HG03066 (cell line): ENCODE results near the gene FYCO1.
A peak's percentile ranks its signal among the peaks of the same experiment; 100 is the strongest.

ENCODE experiments used
- ATAC-seq: cut with Tn5 transposase; IDR thresholded peaks from one replicate; pipeline ENCODE4 v1.9.1; 2021; ENCODE audit warnings: low read depth; ENCODE audit not compliant: unreplicated experiment

Gene FYCO1

DNA sequence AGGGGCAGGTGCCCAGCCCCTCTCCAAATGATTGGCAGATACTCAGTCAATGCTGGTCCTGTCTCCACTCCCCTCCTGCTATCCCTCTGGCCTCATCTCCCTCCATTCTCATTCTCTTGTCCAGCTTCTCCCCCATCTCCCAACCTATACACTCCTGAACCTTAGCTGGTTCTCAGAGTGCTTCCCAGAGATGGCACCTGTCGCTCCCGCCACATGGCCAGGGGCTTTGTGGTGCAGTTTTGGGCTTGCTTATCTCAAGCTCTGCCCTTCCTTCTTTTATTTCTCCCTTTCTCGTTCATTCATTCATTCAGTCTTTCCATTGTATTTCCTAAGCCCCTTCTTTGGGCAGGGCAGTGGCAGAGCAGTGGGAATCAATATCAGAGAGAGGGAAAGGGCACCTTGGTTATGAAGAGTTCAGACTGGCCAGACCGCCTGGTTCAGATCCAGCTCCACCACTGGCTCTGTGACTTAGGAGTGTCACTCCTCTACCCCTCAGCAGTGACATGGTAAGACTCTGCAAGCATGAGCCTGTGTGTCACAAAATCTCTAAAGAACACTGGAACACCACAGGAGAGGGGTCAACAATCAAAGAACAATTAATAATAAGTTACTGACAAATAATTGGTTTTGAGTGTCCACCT lies 72.6 kb downstream of the FYCO1 start:
- no peak for ATAC-seq

DNA sequence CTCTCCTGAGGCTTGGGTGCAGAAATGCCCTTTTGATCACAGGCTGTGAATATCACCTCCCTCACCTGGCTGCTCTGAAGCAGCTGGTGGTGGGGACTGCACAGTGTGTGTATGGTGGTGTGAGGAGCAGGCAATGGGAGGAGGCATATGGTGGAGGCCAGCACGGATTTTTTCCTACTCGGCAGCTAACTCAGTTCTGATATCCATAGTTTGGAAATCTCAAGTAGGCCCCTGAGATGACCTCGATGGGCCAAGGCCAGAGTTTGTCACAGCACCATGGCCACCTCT lies 73.6 kb downstream of the FYCO1 start:
- ATAC-seq, result no peak

DNA sequence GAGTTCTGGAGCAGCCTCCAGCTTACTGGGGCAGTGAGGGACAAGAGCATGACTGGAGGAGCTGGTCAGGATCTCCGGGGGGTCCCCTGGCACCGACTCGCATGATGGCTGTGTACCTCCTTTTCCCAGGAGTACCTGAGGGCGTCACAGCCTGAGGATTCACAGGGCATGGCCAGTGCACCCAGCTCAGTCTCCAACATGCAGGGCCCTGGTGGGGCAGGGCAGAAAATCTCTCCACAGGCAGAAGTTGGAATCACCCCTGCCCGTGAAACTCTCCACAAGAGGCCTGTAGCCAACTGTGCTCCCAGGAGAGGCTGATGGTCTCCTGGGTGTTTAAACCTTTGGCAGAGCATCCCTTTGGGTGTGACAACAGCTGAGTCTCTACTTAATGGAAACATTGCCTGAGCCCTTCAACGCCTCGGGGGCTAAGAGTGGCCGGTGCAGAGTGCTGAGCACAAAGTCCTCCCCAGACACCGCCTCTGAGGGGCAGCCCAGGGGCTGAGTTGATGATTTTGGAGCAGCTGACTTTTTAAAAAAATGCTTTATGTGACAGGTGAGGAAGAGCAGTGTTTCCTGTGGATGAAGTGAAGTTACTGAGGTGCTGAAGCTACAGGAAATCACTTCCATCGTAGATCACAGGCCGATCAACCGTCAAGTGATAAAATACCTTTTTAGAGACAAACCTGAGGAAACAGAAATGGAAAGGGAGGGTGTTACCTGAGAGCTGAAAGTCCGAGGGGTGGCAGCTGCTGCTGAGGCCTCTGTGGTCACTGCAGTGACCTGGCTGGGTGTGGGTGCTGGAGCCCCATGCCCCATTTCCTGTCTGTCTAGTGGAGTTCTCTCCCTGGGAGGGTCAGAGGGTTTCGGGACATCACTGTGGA lies 74.2 kb downstream of the FYCO1 start:
- ATAC-seq, result no peak

DNA sequence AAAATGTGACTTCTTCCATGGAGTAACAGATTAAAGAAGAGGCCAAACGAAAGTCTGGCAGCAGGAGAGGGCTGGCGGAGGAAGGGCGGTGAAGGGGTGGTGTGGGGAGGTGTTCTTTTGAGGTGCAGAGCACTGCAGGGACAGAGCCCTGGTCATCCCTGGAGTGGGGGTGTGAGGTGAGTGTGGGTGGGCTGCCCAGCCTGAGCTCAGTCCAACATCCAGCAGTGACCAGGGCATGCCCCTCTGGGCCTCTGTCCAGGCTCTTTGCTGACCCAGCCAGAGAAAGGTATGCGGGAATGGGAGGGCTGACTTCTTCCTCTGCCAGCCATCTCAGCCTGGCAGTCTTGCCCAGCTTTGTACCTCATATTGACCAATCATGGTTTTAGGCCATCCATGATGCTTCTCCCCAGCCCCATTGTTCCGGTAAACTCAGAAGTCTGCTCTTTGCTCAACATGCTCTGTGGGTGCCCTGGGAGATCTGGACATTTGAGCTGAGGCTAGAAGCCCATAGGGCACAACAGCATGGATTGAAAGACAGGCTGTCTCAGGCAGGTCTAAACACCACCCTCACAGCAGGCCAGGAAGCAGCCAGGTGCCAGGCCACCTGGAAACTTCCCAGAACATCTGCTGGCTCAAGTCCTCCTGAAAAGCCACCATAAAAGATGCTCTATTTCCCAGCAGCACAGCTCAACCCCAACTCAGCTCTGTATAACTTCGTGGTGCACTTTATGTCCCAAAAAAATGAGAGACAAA lies 78.3 kb downstream of the FYCO1 start:
- no peak for ATAC-seq

DNA sequence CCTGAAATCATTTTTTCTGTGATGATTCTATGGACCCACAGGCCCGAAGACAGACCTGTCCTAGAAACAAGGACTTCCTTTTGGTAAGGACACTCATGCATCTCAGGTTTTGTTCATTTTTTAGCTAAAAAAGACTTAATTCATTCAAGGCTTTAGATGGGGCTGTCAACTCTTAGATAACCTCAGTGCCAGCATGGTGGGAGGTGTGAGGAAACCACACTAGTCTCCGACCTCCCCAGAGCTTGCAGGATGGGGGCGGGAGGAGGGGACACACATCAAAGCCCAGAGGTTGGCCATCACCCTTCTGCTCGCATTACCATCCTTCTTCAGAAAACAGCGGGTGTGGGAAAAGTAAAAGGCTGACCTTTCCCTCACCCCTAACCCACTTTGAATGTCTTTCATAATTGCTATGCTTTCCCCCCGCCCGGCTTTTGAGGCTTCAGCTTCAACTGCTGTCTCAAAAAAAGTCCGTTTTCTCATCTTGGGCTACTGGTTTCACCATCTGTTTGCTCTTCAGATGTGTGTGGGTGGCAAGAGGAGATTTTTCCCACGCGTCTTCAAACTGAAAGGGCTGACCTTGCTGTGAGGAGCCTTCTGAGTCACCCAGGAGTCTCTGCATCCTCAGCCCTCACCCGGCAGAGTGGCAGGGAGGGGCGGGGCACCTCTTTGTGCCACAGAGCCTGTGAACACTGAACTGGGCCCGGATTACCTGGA lies 79.9 kb downstream of the FYCO1 start:
- peak; percentile 86 for ATAC-seq

DNA sequence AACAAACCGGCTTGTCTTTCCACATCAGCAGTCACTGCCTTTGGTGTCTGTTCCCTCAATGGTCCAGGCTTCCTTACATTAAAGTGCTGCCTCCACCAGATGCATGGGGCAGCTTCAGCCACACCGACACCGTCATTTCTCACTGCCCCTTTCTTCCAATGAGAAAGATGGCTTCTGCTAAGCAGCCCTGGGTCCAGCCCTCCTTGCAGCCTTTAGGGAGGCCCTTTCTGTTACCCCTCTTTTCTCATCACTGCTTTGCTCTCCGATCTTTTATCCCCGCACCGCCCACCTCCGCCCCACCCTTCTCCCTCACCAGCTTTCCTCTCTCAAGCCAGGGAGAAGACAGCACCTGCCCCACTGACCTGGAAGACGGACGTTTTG lies 80.6 kb downstream of the FYCO1 start:
- ATAC-seq, result no peak

DNA sequence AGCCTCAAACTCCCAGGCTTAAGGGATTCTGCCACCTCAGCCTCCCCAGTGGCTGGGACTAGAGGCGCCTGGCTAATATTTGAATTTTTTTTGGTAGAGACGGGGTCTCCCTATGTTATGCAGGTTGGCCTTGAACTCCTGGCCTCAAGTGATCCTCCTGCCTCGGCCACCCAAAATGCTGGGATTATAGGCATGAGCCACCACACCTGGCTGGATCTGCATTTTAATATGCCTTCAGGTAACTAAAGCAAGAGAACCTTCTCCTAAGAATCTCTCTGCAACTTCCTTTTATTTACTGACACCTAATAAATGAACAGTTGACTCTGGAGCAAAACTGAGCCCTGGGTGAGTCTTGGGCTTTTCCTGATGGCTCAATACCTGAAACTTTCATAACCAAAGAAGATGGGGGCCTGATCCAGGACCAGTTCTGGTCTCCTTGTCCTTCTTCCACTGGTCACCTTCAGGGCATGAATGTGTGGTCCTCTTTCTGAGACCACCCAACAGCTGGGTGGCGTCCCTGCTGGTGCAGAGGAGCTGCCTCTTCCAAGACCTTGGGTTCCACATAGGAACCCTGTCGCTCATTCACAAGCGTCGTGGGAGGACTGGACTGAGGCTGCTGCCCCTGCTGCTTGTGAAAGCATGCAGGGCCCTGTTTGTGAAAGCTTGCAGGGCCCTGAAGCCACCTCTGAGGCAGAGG lies 81.1 kb downstream of the FYCO1 start:
- no peak for ATAC-seq

DNA sequence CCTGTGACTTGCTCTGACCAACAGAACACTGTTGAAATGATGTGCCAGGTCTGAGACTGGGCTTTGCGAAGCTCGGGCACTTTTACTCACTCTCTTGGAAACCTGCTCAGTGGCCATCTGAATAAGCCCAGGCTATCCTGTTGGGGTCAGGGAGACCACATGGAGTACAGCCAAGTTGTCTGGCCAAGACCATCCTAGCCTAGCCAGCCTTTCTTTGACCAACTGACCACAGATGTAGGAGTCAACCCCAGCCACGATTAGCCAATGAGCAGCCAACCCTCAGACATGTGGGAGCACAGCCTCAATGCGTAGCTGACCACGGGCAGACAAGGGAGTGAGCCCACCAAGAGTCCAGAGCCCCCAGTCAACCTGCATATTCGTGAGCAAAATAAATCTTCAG lies 83.2 kb downstream of the FYCO1 start:
- ATAC-seq, result no peak

DNA sequence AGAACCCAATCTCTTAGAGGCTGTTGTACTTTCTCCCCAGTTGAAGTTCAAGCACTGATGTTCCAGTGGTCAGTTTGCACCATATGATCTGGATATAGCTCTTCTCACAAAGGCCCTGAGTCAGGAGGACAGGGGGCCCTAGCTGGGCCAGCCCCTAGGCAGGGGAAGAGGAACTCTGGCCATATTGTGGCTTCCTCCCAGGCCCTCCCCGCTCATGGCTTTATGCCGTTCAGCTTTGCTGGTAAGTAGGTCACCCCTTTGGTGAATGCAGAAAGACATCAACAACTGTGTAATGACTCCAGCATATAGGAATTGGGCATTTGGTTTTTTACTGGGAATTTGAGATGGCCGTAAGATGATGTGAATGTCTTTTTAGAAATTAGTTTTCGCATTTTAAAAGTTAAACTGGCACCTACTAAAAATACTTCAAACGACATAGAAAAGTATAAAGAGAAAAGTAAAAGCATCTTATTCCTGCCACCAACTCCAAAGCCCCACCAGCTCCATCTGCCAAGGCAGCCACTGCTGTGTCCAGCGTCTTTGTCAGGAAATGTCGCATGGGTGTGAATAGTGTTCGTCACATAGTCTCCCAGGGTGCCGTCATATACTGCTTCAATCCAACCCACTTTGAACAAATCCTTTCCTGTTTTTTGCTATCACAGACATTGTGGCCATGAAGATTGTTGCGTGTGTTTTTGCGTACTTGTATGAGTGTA lies 84.0 kb downstream of the FYCO1 start:
- no peak for ATAC-seq

DNA sequence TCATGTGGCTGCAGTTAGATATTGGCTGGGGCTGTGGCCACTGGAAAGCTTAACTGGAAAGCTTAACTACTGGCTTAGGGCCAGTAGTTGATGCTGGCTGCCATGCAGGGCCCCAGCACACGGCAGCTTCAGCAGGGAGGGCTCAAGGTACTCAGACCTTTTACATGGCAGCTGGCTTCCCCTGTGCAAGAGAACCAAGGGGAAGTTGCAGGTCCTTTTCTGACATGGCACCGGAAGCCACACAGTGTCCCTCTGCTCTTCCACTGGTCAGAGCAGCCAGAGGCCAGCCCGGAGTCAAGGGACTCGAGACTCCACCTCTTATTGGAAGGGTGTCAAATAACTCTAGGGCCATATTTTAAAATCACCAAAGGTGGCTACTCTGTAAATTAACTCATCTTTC lies 84.7 kb downstream of the FYCO1 start:
- ATAC-seq, result no peak

DNA sequence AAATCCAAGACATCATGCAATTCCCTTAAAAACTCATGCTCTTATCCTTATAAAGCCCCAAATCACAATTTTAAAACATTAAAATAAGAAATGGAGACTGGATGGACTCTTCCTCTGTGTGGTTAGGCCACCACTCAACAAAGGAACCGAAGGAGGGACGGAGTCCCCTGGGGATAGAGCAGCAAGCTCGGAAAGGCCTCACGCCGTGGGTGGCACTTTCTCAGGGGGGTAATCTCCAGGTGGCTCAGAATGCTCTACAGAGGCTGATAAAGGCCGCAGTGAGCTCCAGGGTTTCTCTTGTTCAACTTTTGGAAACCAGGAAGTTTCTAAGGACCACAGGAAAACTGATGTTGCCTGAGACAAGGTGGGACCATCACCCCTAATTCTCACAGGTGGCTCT lies 86.1 kb downstream of the FYCO1 start:
- no peak for ATAC-seq

DNA sequence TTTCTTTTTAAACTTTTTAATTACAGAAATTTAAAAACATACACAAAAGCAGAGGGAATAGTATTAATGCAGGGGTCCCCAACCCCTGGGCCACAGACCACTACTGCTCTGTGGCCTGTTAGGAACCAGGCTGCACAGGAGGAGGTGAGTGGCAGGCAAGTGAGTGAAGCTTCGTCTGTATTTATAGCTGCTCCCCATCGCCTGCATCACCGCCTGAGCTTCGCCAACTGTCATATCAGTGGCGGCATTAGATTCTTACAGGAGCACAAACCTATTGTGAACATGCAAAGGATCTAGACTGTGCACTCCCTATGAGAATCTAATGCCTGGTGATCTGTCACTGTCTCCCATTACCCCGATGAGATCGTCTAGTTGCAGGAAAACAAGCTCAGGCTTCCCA lies 86.9 kb downstream of the FYCO1 start:
- ATAC-seq, result no peak

DNA sequence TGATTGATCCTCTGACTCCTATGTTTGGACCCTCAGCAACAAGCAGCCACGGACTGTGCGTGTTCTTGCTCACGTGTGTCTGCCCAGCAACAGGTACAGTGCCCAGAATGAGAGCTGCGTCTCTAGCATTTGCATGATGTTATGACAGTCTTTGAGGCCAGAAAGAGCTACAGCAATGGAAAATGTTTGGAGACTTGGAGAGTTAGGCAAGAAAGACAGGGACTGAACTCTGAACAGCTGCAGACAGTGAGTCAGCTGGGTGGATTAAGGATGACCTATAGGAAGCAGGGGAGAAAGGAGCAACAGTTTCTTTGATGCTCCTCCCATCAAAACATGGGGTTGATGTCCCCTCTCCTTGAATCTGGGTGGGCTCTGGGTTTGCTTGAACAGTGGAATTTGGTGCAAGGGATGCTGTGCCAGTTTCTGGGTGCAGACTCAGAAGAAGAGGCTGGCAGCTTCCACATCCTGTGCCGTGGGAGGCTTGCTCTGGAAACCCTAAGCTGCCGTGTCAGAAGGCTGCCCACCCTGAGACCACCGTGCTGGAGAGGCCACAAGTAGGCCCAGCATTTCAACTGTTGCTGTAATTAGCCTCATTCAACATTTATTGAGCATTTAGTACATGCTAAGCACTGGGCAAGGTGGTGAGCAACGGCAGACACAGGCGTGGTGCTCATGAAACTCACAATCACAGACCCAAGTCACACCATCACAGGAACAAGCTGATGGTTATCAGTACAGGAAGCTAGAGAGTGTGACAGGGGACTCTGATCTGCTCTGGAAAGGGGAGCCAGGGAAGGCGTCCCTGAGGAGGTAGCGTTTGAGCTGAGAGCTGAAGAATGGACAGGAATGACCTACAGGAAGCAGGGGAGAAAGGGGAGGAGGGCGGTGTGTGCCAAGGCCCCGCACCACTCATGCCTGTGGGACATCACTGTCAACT lies 87.6 kb downstream of the FYCO1 start:
- no peak for ATAC-seq

DNA sequence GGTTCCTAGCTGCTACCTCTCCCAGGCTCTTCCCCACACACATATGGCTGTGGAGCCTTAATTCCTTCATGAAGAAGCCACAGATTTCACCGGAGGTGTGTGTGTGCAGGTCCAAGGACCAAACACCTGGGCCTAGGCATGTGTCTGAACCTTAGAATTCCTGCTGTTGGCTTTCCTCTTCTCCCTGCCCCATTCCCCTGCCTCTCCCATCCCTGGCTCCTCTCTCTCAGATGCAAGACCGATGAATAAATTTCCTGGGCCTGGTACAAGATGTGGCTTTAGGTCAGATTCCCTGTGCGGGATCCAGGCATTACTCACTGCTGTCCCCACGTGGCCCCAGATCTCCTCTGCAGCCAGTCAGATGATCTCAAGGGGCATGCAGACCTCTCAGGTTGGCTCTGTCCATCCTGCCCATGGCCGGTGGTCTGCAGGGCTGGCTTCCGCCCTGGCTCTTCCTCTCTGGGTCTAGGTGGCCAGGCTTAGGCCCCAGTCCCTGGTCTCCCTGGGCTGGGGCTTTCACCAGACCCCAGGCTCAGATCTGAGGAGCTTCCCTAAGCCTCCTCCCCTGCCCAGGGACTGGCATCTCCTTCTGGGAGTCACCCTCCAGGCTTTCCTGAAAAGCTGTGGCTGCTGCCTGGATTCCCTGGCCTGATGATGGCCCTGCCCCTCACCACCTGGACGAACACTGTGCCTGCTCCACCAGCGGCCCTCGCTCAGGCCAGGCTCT lies 88.8 kb downstream of the FYCO1 start:
- no peak for ATAC-seq

DNA sequence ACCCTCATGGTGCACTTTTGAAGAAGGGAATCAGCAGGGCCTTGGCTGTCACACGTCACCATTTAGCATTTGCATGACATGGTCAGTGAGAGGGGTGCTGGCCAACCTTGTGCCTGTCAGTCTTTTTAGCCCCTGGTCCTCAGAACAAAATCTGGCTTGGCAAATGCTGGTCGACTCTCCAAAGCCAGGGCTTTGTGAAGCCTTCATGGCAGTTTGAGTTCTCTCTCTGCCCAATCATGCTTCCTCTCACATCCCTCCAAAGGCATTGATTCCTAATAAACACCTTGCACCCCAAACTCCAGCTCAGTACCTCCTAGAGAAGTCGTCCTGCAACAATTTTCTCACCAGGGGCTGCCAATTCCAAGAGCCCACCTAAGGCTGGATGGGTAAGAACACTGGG lies 89.9 kb downstream of the FYCO1 start:
- no peak for ATAC-seq

DNA sequence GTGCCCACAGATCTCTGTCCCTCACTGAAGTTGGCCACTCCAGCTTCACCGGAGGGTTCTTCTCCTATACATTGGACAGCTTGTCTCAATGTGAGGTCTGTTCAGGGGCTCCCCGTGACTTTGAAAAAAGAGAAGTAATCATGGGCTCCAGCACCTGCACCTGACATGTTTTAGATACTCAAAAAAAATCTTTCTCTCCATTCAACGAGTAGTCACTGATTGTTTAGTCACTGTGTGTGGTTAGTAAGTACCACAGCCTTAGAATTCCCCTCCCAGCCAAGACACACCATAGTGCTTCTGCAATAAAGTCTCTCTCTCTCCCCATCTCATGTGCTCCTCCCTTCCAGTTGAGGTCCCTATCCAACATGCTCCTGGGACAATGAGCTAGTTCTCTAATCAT lies 90.7 kb downstream of the FYCO1 start:
- no peak for ATAC-seq

DNA sequence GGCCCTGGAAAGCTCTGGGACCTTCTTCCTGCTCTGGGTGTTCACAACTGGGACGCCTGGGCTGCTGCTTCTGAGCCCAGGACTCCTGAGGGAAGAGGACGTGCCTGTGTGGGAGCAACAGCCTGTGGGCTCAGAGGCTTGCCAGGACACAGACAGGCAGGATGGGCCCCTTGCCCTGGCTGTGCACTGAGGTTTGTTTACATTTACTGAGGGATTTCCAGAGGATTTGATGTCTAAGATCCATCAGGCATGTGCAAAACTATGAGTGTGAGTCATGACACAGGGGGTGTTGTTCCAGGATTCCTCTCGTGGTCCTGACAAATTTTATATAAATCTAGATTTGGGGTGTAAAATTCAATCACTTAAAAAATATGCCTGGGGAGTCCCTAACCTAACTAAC lies 98.7 kb downstream of the FYCO1 start:
- ATAC-seq, result no peak
